ENCODE data around the gene TTC13. TPM values are rescaled to one million over a fixed set of nuclear protein-coding genes. Genes with fewer than 3 reads are reported as not detected.

Gene TTC13
- total and polyA plus RNA-seq, 2 of the 13 experiments (the other 11 are each of a cell fraction or from before 2014, with no cell fraction given) = 5.8 to 15.9 TPM

DNA sequence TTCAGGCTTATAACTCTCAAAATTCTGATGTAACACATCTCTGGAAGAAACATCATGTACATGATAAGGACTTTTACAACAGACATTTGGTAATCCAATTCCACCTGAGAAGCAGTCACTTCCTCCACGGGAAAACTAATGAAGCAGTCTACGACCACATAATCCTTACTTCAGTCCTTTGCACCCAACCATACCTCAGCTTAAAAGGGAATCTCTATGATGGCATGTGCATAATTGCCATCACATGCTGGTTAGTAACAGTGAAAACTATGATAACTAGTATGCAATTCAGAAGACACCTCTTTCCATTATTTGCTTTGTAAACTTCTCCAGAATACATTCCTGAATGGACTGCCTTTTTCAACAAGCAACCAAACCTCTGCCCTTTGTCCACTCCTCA lies 53.1 kb downstream of the TTC13 start:
- CTCF ChIA-PET (ENCODE audit: low intra/inter-chr PET ratio, low total read pairs) = no interaction called here
- no peak overlapping the region for H3K4me3 ChIP-seq (replicated peaks in 1 of 3; ENCODE audit: insufficient read depth in 1 of 3, low read depth in 2 of 3, low read length in 3 of 3)
- H2AFZ ChIP-seq (ENCODE audit: low read length) = no peak overlapping the region
- TF ChIP-seq GFI1 (CRISPR knock-in tag; IDR thresholded peaks at IDR 0.05; ENCODE audit: borderline replicate concordance) = no peak
- no peak overlapping the region for H3K9ac ChIP-seq (ENCODE audit: insufficient read depth, low read depth, low read length)
- H3K4me1 ChIP-seq (ENCODE audit: insufficient read depth, low read length) = no peaks in the 10 kb centered on the region
- FAIRE-seq (no peak), ATAC-seq (no peak), DNase-seq (ENCODE audit: low spot score) (no peak)
- peaks cover 2 to 29% of the 10 kb centered on the region in 2 experiments; a peak in 3 of 5 replicates for H3K36me3 ChIP-seq (replicated peaks in 1 of 2; ENCODE audit: control insufficient read depth in 1 of 2, insufficient read depth in 2 of 2, low read length in 2 of 2)
- intact Hi-C loops (cut with micrococcal nuclease; ENCODE audit: unreplicated experiment) (no loop called here), in situ Hi-C loops (cut with HindIII; ENCODE audit: extremely low pct_ligation_motif_present, low pct_unique_long_range_greater_than_20kb) (no loop called here)
- no peaks in the 10 kb centered on the region for H3K27me3 ChIP-seq (ENCODE audit: control insufficient read depth in 1 of 2, insufficient read depth in 2 of 2, low read length in 2 of 2)
- H3K9me3 ChIP-seq (ENCODE audit: low read length) = no peaks in the 10 kb centered on the region
- no peak overlapping the region for H3K27ac ChIP-seq (ENCODE audit: extremely low read length, insufficient read depth, low read length)
- no peak overlapping the region for H3K4me2 ChIP-seq (ENCODE audit: low read depth, low read length)
- H3K79me2 ChIP-seq (ENCODE audit: insufficient read depth, low read length) = no peaks in the 10 kb centered on the region
- BruUV-seq (replicated peaks) = no TSS peak
- WGBS (ENCODE audit: low lambda C conversion rate) = 64% methylated on average over 2 of the region's 2 CpGs
- POLR2A ChIA-PET = no interaction called here
- no peaks in the 10 kb centered on the region for H4K20me1 ChIP-seq (ENCODE audit: insufficient read depth, low read length)

GRCh38 chr1:230923176-230923575 lies 55.5 kb downstream of the TTC13 start:
- ChIA-PET POLR2A (no interaction called here), CTCF (ENCODE audit: low intra/inter-chr PET ratio, low total read pairs) (no interaction called here)
- no TSS peak for BruUV-seq (replicated peaks)
- H3K36me3 ChIP-seq (replicated peaks in 1 of 2; ENCODE audit: control insufficient read depth in 1 of 2, insufficient read depth in 2 of 2, low read length in 2 of 2) = peaks cover 2 to 32% of the 10 kb centered on the region in 2 experiments; a peak in 3 of 5 replicates
- no peak for FAIRE-seq
- no peaks in the 10 kb centered on the region for H3K4me1 ChIP-seq (ENCODE audit: insufficient read depth, low read length)
- DNase-seq (ENCODE audit: low spot score) = no peak
- no peak overlapping the region for H3K9ac ChIP-seq (ENCODE audit: insufficient read depth, low read depth, low read length)
- no peaks in the 10 kb centered on the region for H4K20me1 ChIP-seq (ENCODE audit: insufficient read depth, low read length)
- no peak overlapping the region for H2AFZ ChIP-seq (ENCODE audit: low read length)
- intact Hi-C loops (cut with micrococcal nuclease; ENCODE audit: unreplicated experiment) (no loop called here), in situ Hi-C loops (cut with HindIII; ENCODE audit: extremely low pct_ligation_motif_present, low pct_unique_long_range_greater_than_20kb) (no loop called here)
- H3K27me3 ChIP-seq (ENCODE audit: control insufficient read depth in 1 of 2, insufficient read depth in 2 of 2, low read length in 2 of 2) = no peaks in the 10 kb centered on the region
- WGBS (ENCODE audit: low lambda C conversion rate) = 100% methylated on average over 4 of the region's 4 CpGs
- H3K9me3 ChIP-seq (ENCODE audit: low read length) = no peaks in the 10 kb centered on the region
- H3K27ac ChIP-seq (ENCODE audit: extremely low read length, insufficient read depth, low read length) = no peak overlapping the region
- no peaks in the 10 kb centered on the region for H3K79me2 ChIP-seq (ENCODE audit: insufficient read depth, low read length)
- no peak overlapping the region for H3K4me3 ChIP-seq (replicated peaks in 1 of 3; ENCODE audit: insufficient read depth in 1 of 3, low read depth in 2 of 3, low read length in 3 of 3)
- TF ChIP-seq NAIF1 (CRISPR knock-in tag; IDR thresholded peaks at IDR 0.05; ENCODE audit: borderline replicate concordance) (no peak), ZNF317 (CRISPR knock-in tag; IDR thresholded peaks at IDR 0.05) (no peak), KDM5A (IDR thresholded peaks at IDR 0.05; ENCODE audit: borderline replicate concordance, low read length) (no peak), NFIB (CRISPR knock-in tag; IDR thresholded peaks at IDR 0.05; ENCODE audit: borderline replicate concordance) (no peak), MAFG (CRISPR knock-in tag; IDR thresholded peaks at IDR 0.05) (no peak), AGO2 (optimal IDR thresholded peaks at IDR 0.05; ENCODE audit: low read depth, low read length) (no peak), ZNF766 (CRISPR knock-in tag; IDR thresholded peaks at IDR 0.05; ENCODE audit: borderline replicate concordance) (no peak), ZNF556 (CRISPR knock-in tag; IDR thresholded peaks at IDR 0.05; ENCODE audit: borderline replicate concordance) (no peak), GATAD2A (CRISPR knock-in tag; IDR thresholded peaks at IDR 0.05) (no peak), ZNF12 (CRISPR knock-in tag; IDR thresholded peaks at IDR 0.05) (no peak), RFX1 (IDR thresholded peaks at IDR 0.05) (no peak)
- no peak for ATAC-seq
- no peak overlapping the region for H3K4me2 ChIP-seq (ENCODE audit: low read depth, low read length)
